Measurements from ENCODE around the gene LEMD2. TPM values are rescaled to one million over a fixed set of nuclear protein-coding genes. Genes with fewer than 3 reads are reported as not detected.

LEMD2 gene
- total and polyA plus RNA-seq, 9 of the 15 experiments (the other 6 are each of a cell fraction or from before 2014, with no cell fraction given): 0.32 to 46.3 (median 30.8) TPM

DNA sequence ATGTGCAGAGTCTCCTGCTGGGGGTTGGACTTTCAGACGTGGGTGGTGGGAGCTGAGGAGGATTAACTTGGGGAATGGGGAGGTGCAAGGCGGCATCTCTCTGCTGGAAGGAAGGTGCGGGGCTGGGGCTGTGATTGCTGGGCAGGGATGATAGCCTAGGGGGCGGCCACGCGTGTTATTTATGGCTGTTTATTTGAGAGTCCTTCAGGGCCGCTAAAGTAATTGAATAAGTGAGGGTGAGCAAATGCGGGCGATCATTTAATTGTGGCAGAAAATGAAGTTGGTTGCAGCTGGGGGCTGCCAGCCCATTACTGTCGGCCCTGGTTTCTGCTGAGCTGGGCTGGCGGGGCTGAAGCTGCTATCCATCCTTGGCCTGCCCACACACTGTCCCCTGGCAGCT is 34.7 kb downstream of the LEMD2 start (continued):
- TF ChIP-seq, protein P1, sequence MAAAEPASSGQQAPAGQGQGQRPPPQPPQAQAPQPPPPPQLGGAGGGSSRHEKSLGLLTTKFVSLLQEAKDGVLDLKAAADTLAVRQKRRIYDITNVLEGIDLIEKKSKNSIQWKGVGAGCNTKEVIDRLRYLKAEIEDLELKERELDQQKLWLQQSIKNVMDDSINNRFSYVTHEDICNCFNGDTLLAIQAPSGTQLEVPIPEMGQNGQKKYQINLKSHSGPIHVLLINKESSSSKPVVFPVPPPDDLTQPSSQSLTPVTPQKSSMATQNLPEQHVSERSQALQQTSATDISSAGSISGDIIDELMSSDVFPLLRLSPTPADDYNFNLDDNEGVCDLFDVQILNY (CRISPR knock-in tag; IDR thresholded peaks at IDR 0.05): no peak

DNA sequence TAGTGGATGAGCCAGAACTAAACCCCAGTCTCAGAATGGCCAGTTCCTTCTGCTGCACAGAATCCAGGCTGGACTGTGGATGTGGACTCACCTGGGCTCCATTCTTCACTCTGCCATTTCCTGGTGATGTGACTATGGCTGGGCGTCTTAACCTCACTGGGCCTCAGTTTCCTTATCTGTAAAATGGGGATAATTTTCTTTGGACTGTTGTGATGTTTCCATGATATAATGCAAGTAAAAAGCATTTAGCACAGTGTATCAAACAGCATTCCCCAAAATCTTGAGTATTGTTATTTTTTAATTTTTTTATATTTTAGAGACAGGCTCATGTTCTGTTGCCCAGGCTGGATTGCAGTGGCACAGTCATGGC is 36.3 kb downstream of the LEMD2 start:
- Histone ChIP-seq H3K79me2 (ENCODE audit: control insufficient read depth, insufficient read depth, low read length) (no peaks in the 10 kb centered on the region), H3K27me3 (ENCODE audit: control insufficient read depth in 2 of 2, insufficient read depth in 2 of 2, low read length in 2 of 2) (peaks cover 37 to 69% of the 10 kb centered on the region in 2 experiments), H3K9me1 (ENCODE audit: control insufficient read depth, insufficient read depth, low read length) (peaks cover 3% of the 10 kb centered on the region), H4K20me1 (replicated peaks; ENCODE audit: control insufficient read depth, insufficient read depth, low read length) (peaks cover 2% of the 10 kb centered on the region; the same call in 1 of the 2 replicates), H3K4me1 (replicated peaks in 1 of 2; ENCODE audit: control insufficient read depth in 2 of 2, insufficient read depth in 2 of 2, low read length in 2 of 2) (peaks cover 0 to 10% of the 10 kb centered on the region in 2 experiments; a peak in 2 of 5 replicates), H3K9ac (ENCODE audit: insufficient read depth in 1 of 2, low read depth in 2 of 2, low read length in 2 of 2) (no peak overlapping the region), H3K4me3 (no peak overlapping the region), H3K9me3 (replicated peaks; ENCODE audit: control insufficient read depth, insufficient read depth, low read depth, low read length) (no peaks in the 10 kb centered on the region), H3K27ac (ENCODE audit: extremely low read depth, low read depth, low read length) (no peak overlapping the region), H3K4me2 (ENCODE audit: insufficient read depth, low read length) (no peak overlapping the region), H2AFZ (ENCODE audit: low read depth, low read length) (no peak overlapping the region), H3K36me3 (ENCODE audit: control insufficient read depth, insufficient read depth, low read length) (no peaks in the 10 kb centered on the region)
- TF ChIP-seq BCOR (IDR thresholded peaks at IDR 0.05) (peak; percentile 57; the same call in 1 of the 2 replicates), ZBTB7A (IDR thresholded peaks at IDR 0.05; ENCODE audit: borderline replicate concordance, control insufficient read depth, low read depth, low read length) (no peak), RBM25 (IDR thresholded peaks at IDR 0.05; ENCODE audit: low read depth, low read length, severe bottlenecking) (peak; percentile 83)
- in situ Hi-C loops (cut with MboI): no loop called here
- ChIA-PET POLR2A (no interaction called here), CTCF (ENCODE audit: low intra/inter-chr PET ratio) (no interaction called here)
- ATAC-seq (no peak), FAIRE-seq (no peak), DNase-seq (ENCODE audit: extremely low read depth in 1 of 4, low spot score in 3 of 4) (no peak)
- intact Hi-C loops (cut with micrococcal nuclease): no loop called here
- BruUV-seq (replicated peaks): no TSS peak
- 7% methylated on average over 1 of the region's 1 CpG for WGBS (ENCODE audit: insufficient coverage, low coverage, missing lambda C conversion rate)

Data from K562 (cell line).